Nephron (organoid): ENCODE results near the gene MYO16.

ENCODE experiments used
- H3K27ac Mint-ChIP-seq, 3 experiments: 2 replicates each; pipeline ENCODE4 v1.8.0; 2020; ENCODE audit warnings: mixed read lengths in 3 of 3, mild to moderate bottlenecking in 2 of 3, moderate library complexity in 1 of 3
- H3K27me3 Mint-ChIP-seq: 2 replicates; pipeline ENCODE4 v1.8.0; 2021; ENCODE audit warnings: low read depth, mild to moderate bottlenecking, moderate library complexity, mixed read lengths
- H3K36me3 Mint-ChIP-seq: 2 replicates; pipeline ENCODE4 v1.8.0; 2020; ENCODE audit warnings: low read depth, mixed read lengths
- H3K4me1 Mint-ChIP-seq: 2 replicates; pipeline ENCODE4 v1.8.0; 2020; ENCODE audit warnings: mixed read lengths
- H3K4me3 Mint-ChIP-seq, 3 experiments: 2 replicates each; pipeline ENCODE4 v1.8.0; 2020; ENCODE audit warnings: mild to moderate bottlenecking in 3 of 3, mixed read lengths in 3 of 3, moderate library complexity in 2 of 3
- H3K9me3 Mint-ChIP-seq: 2 replicates; pipeline ENCODE4 v1.8.0; 2020; ENCODE audit warnings: mixed read lengths
- CTCF ChIP-seq, 3 experiments: fragments of 200-600 bp; sonication (generic); IDR thresholded peaks; one replicate each; pipeline ENCODE4 v1.5.0; 2021; ENCODE audit warnings: antibody characterized with exemption in 3 of 3; ENCODE audit not compliant: unreplicated experiment in 3 of 3

Gene MYO16

GRCh38 chr13:108787700-108788414, 158.4 kb downstream of the MYO16 start:
- Mint-ChIP-seq H3K27me3 (no peaks in the 10 kb centered on the region), H3K4me3 (no peak overlapping the region)
- TF ChIP-seq CTCF (IDR thresholded peaks at IDR 0.05; ENCODE audit: unreplicated experiment in 3 of 3): no peak

GRCh38 chr13:108789476-108789875, 160.1 kb downstream of the MYO16 start:
- no peak overlapping the region for H3K4me3 Mint-ChIP-seq
- no peak for TF ChIP-seq CTCF (IDR thresholded peaks at IDR 0.05; ENCODE audit: unreplicated experiment in 3 of 3)
- H3K36me3 Mint-ChIP-seq: no peaks in the 10 kb centered on the region
- H3K9me3 Mint-ChIP-seq: no peaks in the 10 kb centered on the region
- H3K4me1 Mint-ChIP-seq: peaks cover 5% of the 10 kb centered on the region
- H3K27ac Mint-ChIP-seq: no peak overlapping the region
- no peaks in the 10 kb centered on the region for H3K27me3 Mint-ChIP-seq

More at GRCh38 chr13:108787700-108788414, 158.4 kb downstream of the MYO16 start:
- peaks cover 5% of the 10 kb centered on the region for H3K4me1 Mint-ChIP-seq
- no peak overlapping the region for H3K27ac Mint-ChIP-seq
- peaks cover 4% of the 10 kb centered on the region for H3K36me3 Mint-ChIP-seq
- H3K9me3 Mint-ChIP-seq: peaks cover 2% of the 10 kb centered on the region

GRCh38 chr13:108795841-108796240, 166.4 kb downstream of the MYO16 start:
- H3K4me3 Mint-ChIP-seq: no peak overlapping the region
- no peak for TF ChIP-seq CTCF (IDR thresholded peaks at IDR 0.05; ENCODE audit: unreplicated experiment in 3 of 3)
- no peaks in the 10 kb centered on the region for H3K36me3 Mint-ChIP-seq
- H3K9me3 Mint-ChIP-seq: peaks cover 4% of the 10 kb centered on the region
- no peak overlapping the region for H3K27ac Mint-ChIP-seq
- no peaks in the 10 kb centered on the region for H3K27me3 Mint-ChIP-seq
- no peaks in the 10 kb centered on the region for H3K4me1 Mint-ChIP-seq

- peaks cover 4% of the 10 kb centered on the region for H3K9me3 Mint-ChIP-seq
- H3K27ac Mint-ChIP-seq: no peak overlapping the region
- no peak for TF ChIP-seq CTCF (IDR thresholded peaks at IDR 0.05; ENCODE audit: unreplicated experiment in 3 of 3)
- no peaks in the 10 kb centered on the region for H3K4me1 Mint-ChIP-seq
- no peak overlapping the region for H3K4me3 Mint-ChIP-seq
- H3K27me3 Mint-ChIP-seq: no peaks in the 10 kb centered on the region
- no peaks in the 10 kb centered on the region for H3K36me3 Mint-ChIP-seq
Measured at GRCh38 chr13:108797354-108797753, 167.9 kb downstream of the MYO16 start.

- Mint-ChIP-seq H3K36me3 (no peaks in the 10 kb centered on the region), H3K27me3 (no peaks in the 10 kb centered on the region), H3K9me3 (no peaks in the 10 kb centered on the region), H3K4me1 (peaks cover 8% of the 10 kb centered on the region), H3K4me3 (no peak overlapping the region), H3K27ac (no peak overlapping the region)
- TF ChIP-seq CTCF (IDR thresholded peaks at IDR 0.05; ENCODE audit: unreplicated experiment in 3 of 3): no peak
Measured at GRCh38 chr13:108807841-108808240, 178.4 kb downstream of the MYO16 start.

- Mint-ChIP-seq H3K27me3 (no peaks in the 10 kb centered on the region), H3K9me3 (no peaks in the 10 kb centered on the region), H3K4me1 (peaks cover 20% of the 10 kb centered on the region), H3K36me3 (peaks cover 5% of the 10 kb centered on the region), H3K4me3 (no peak overlapping the region), H3K27ac (no peak overlapping the region)
- TF ChIP-seq CTCF (IDR thresholded peaks at IDR 0.05; ENCODE audit: unreplicated experiment in 3 of 3): no peak
Measured at GRCh38 chr13:108812165-108812564, 182.8 kb downstream of the MYO16 start.
